Measurements from ENCODE around the gene GJB2. TPM values are rescaled to one million over a fixed set of nuclear protein-coding genes. Genes with fewer than 3 reads are reported as not detected.

GJB2 gene
- polyA plus RNA-seq, 2 donors = 859 to 986 TPM

DNA sequence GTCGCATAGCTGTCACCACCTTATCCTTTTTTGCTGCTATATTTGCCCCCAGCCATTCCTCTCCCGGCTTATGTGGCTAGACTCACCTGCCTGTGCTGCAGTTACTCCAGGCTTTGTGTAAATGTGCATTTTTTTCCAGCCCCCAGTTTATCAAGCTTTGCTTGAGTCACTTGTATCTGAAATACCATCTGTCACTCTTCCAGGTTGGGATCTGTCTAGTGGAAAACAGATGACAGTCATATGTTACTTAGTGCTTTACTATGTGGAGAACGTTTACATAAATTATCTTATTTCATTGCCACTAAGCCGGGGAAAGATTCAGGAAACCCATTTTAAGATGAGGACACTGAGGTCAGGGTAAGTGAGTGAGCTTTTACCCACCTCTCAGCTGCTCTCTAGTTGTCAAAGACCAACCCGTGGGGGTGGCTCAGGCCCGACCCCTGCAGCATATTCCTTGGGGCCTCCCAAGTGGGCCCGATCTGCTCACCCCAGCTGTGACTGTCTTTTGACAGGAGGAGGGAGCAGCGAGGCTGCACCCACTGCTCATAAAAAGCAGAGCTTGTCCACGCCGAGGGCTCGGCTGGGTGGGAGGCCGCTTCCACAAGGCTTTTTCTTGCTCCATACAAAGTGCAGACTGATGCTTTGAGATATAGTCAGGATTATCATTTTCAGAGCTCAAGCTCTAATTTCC is 7.2 kb downstream of the GJB2 start:
- H3K36me3 ChIP-seq (ENCODE audit: control insufficient read depth in 2 of 2, insufficient read depth in 2 of 2, low read length in 1 of 2) = peaks cover 0 to 9% of the 10 kb centered on the region in 2 donors
- H3K4me3 ChIP-seq (ENCODE audit: low read depth in 1 of 2, low read length in 2 of 2) = no peak overlapping the region
- H3K27me3 ChIP-seq (ENCODE audit: control insufficient read depth in 1 of 2, insufficient read depth in 2 of 2, low read length in 2 of 2) = no peaks in the 10 kb centered on the region
- H3K4me1 ChIP-seq (ENCODE audit: control insufficient read depth in 2 of 2, insufficient read depth in 2 of 2, low read length in 1 of 2) = peaks cover 0 to 2% of the 10 kb centered on the region in 2 donors
- WGBS, 2 donors = 73 to 76% methylated on average over 12 of the region's 12 CpGs
- no peaks in the 10 kb centered on the region for H3K9me3 ChIP-seq (ENCODE audit: control insufficient read depth in 2 of 2, insufficient read depth in 1 of 2, low read depth in 1 of 2, low read length in 1 of 2)
- no peak overlapping the region for H3K27ac ChIP-seq (ENCODE audit: low read depth in 2 of 2, low read length in 1 of 2)

GRCh38 chr13:20182231-20182846 is 10.4 kb downstream of the GJB2 start:
- WGBS, 2 donors = 21 to 23% methylated on average over 5 of the region's 5 CpGs
- Histone ChIP-seq H3K4me1 (ENCODE audit: control insufficient read depth in 2 of 2, insufficient read depth in 2 of 2, low read length in 1 of 2) (peaks cover 2 to 8% of the 10 kb centered on the region in 2 donors), H3K9me3 (ENCODE audit: control insufficient read depth in 2 of 2, insufficient read depth in 1 of 2, low read depth in 1 of 2, low read length in 1 of 2) (no peaks in the 10 kb centered on the region), H3K36me3 (ENCODE audit: control insufficient read depth in 2 of 2, insufficient read depth in 2 of 2, low read length in 1 of 2) (peaks cover 0 to 3% of the 10 kb centered on the region in 2 donors), H3K27ac (ENCODE audit: low read depth in 2 of 2, low read length in 1 of 2) (no peak overlapping the region), H3K4me3 (ENCODE audit: low read depth in 1 of 2, low read length in 2 of 2) (no peak overlapping the region), H3K27me3 (ENCODE audit: control insufficient read depth in 1 of 2, insufficient read depth in 2 of 2, low read length in 2 of 2) (no peaks in the 10 kb centered on the region)

- Histone ChIP-seq H3K4me1 (ENCODE audit: control insufficient read depth in 2 of 2, insufficient read depth in 2 of 2, low read length in 1 of 2) (peaks cover 2 to 10% of the 10 kb centered on the region in 2 donors), H3K36me3 (ENCODE audit: control insufficient read depth in 2 of 2, insufficient read depth in 2 of 2, low read length in 1 of 2) (no peaks in the 10 kb centered on the region), H3K4me3 (ENCODE audit: low read depth in 1 of 2, low read length in 2 of 2) (no peak overlapping the region), H3K9me3 (ENCODE audit: control insufficient read depth in 2 of 2, insufficient read depth in 1 of 2, low read depth in 1 of 2, low read length in 1 of 2) (no peaks in the 10 kb centered on the region), H3K27me3 (ENCODE audit: control insufficient read depth in 1 of 2, insufficient read depth in 2 of 2, low read length in 2 of 2) (no peaks in the 10 kb centered on the region), H3K27ac (ENCODE audit: low read depth in 2 of 2, low read length in 1 of 2) (no peak overlapping the region)
- WGBS, 2 donors = 42 to 64% methylated on average over 3 of the region's 3 CpGs
Observed at GRCh38 chr13:20181188-20181587, 11.6 kb downstream of the GJB2 start.

- Histone ChIP-seq H3K4me1 (ENCODE audit: control insufficient read depth in 2 of 2, insufficient read depth in 2 of 2, low read length in 1 of 2) (peaks cover 2 to 15% of the 10 kb centered on the region in 2 donors), H3K36me3 (ENCODE audit: control insufficient read depth in 2 of 2, insufficient read depth in 2 of 2, low read length in 1 of 2) (no peaks in the 10 kb centered on the region), H3K27me3 (ENCODE audit: control insufficient read depth in 1 of 2, insufficient read depth in 2 of 2, low read length in 2 of 2) (no peaks in the 10 kb centered on the region), H3K9me3 (ENCODE audit: control insufficient read depth in 2 of 2, insufficient read depth in 1 of 2, low read depth in 1 of 2, low read length in 1 of 2) (no peaks in the 10 kb centered on the region), H3K27ac (ENCODE audit: low read depth in 2 of 2, low read length in 1 of 2) (no peak overlapping the region), H3K4me3 (ENCODE audit: low read depth in 1 of 2, low read length in 2 of 2) (no peak overlapping the region)
- 58 to 60% methylated on average over 5 of the region's 5 CpGs for WGBS, 2 donors
Observed at GRCh38 chr13:20178156-20178555, 14.6 kb downstream of the GJB2 start.

- Histone ChIP-seq H3K4me1 (ENCODE audit: control insufficient read depth in 2 of 2, insufficient read depth in 2 of 2, low read length in 1 of 2) (peaks cover 2 to 15% of the 10 kb centered on the region in 2 donors), H3K4me3 (ENCODE audit: low read depth in 1 of 2, low read length in 2 of 2) (no peak overlapping the region), H3K36me3 (ENCODE audit: control insufficient read depth in 2 of 2, insufficient read depth in 2 of 2, low read length in 1 of 2) (no peaks in the 10 kb centered on the region), H3K9me3 (ENCODE audit: control insufficient read depth in 2 of 2, insufficient read depth in 1 of 2, low read depth in 1 of 2, low read length in 1 of 2) (no peaks in the 10 kb centered on the region), H3K27me3 (ENCODE audit: control insufficient read depth in 1 of 2, insufficient read depth in 2 of 2, low read length in 2 of 2) (no peaks in the 10 kb centered on the region), H3K27ac (ENCODE audit: low read depth in 2 of 2, low read length in 1 of 2) (no peak overlapping the region)
- WGBS, 2 donors = 40 to 52% methylated on average over 64 to 67 of the region's 67 CpGs
Observed at GRCh38 chr13:20177049-20177831, 15.5 kb downstream of the GJB2 start.

GRCh38 chr13:20175907-20176652 is 16.7 kb downstream of the GJB2 start:
- Histone ChIP-seq H3K27me3 (ENCODE audit: control insufficient read depth in 1 of 2, insufficient read depth in 2 of 2, low read length in 2 of 2) (no peaks in the 10 kb centered on the region), H3K4me1 (ENCODE audit: control insufficient read depth in 2 of 2, insufficient read depth in 2 of 2, low read length in 1 of 2) (peaks cover 2 to 13% of the 10 kb centered on the region in 2 donors), H3K36me3 (ENCODE audit: control insufficient read depth in 2 of 2, insufficient read depth in 2 of 2, low read length in 1 of 2) (no peaks in the 10 kb centered on the region), H3K9me3 (ENCODE audit: control insufficient read depth in 2 of 2, insufficient read depth in 1 of 2, low read depth in 1 of 2, low read length in 1 of 2) (no peaks in the 10 kb centered on the region), H3K27ac (ENCODE audit: low read depth in 2 of 2, low read length in 1 of 2) (peak overlapping the region in 1 of 2 donors; percentile 52), H3K4me3 (ENCODE audit: low read depth in 1 of 2, low read length in 2 of 2) (no peak overlapping the region)
- 66 to 70% methylated on average over 14 of the region's 14 CpGs for WGBS, 2 donors

GRCh38 chr13:20175406-20175794 is 17.3 kb downstream of the GJB2 start:
- WGBS, 2 donors = 73 to 77% methylated on average over 3 of the region's 3 CpGs
- H3K9me3 ChIP-seq (ENCODE audit: control insufficient read depth in 2 of 2, insufficient read depth in 1 of 2, low read depth in 1 of 2, low read length in 1 of 2) = no peaks in the 10 kb centered on the region
- no peak overlapping the region for H3K4me3 ChIP-seq (ENCODE audit: low read depth in 1 of 2, low read length in 2 of 2)
- peaks cover 2 to 13% of the 10 kb centered on the region in 2 donors for H3K4me1 ChIP-seq (ENCODE audit: control insufficient read depth in 2 of 2, insufficient read depth in 2 of 2, low read length in 1 of 2)
- no peaks in the 10 kb centered on the region for H3K36me3 ChIP-seq (ENCODE audit: control insufficient read depth in 2 of 2, insufficient read depth in 2 of 2, low read length in 1 of 2)
- H3K27ac ChIP-seq (ENCODE audit: low read depth in 2 of 2, low read length in 1 of 2) = peak overlapping the region; percentile 73 to 83
- no peaks in the 10 kb centered on the region for H3K27me3 ChIP-seq (ENCODE audit: control insufficient read depth in 1 of 2, insufficient read depth in 2 of 2, low read length in 2 of 2)

DNA sequence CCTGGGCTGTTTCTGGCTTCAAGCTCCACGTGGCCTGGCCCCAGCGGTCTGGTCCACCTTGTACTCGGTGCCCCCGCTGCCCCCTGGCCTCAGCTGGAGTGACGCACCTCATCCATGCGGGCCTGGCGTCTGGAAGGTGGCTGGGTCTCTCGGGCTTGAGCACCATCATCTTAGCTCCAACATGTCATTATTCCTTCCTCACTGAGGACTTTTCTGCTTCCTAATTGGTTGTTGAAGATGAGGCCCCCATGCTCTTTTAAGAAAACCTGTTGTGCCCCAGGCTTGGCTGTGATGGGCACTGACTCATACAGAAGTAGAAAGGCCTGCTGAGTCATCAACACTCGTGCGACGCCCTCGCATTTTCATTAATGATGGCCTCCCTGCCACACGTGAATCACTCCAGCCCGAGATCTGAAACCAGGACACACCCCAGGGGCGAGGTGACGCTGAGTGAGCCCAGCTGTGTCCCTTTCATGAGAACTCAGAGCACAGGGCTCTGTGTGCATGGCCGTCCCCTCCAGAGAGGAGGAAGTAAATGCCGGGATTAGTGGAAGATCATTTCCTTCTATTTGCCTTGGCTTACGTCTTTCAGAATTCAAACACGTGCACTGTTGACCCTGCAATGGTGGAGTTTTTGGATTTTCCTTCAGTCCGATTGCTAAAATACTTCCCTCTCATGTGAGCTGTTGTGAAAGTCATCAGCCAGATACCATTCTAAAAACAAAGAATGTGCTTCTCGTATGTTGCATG is 17.9 kb downstream of the GJB2 start:
- Histone ChIP-seq H3K36me3 (ENCODE audit: control insufficient read depth in 2 of 2, insufficient read depth in 2 of 2, low read length in 1 of 2) (no peaks in the 10 kb centered on the region), H3K27me3 (ENCODE audit: control insufficient read depth in 1 of 2, insufficient read depth in 2 of 2, low read length in 2 of 2) (no peaks in the 10 kb centered on the region), H3K4me3 (ENCODE audit: low read depth in 1 of 2, low read length in 2 of 2) (no peak overlapping the region), H3K27ac (ENCODE audit: low read depth in 2 of 2, low read length in 1 of 2) (peak overlapping the region; percentile 73 to 74), H3K4me1 (ENCODE audit: control insufficient read depth in 2 of 2, insufficient read depth in 2 of 2, low read length in 1 of 2) (peaks cover 2 to 13% of the 10 kb centered on the region in 2 donors), H3K9me3 (ENCODE audit: control insufficient read depth in 2 of 2, insufficient read depth in 1 of 2, low read depth in 1 of 2, low read length in 1 of 2) (no peaks in the 10 kb centered on the region)
- WGBS, 2 donors = 28 to 31% methylated on average over 22 of the region's 22 CpGs

All from esophagus (tissue), 2 donors.